NT2/D1 (cell line): ENCODE data around the gene TTC34.

Source experiments
- SUZ12 ChIP-seq: IDR thresholded peaks from 2 replicates; pipeline ENCODE4 v1.6.1; 2011; ENCODE audit not compliant: insufficient read length, insufficient read depth; ENCODE audit errors: extremely low read depth
- YY1 ChIP-seq: IDR thresholded peaks from 2 replicates; pipeline ENCODE4 v1.6.1; 2011; ENCODE audit not compliant: insufficient read length, insufficient read depth
- ZNF274 ChIP-seq: IDR thresholded peaks from 2 replicates; pipeline ENCODE4 v1.6.1; 2011; ENCODE audit warnings: mild to moderate bottlenecking, low read depth, low read length

DNA sequence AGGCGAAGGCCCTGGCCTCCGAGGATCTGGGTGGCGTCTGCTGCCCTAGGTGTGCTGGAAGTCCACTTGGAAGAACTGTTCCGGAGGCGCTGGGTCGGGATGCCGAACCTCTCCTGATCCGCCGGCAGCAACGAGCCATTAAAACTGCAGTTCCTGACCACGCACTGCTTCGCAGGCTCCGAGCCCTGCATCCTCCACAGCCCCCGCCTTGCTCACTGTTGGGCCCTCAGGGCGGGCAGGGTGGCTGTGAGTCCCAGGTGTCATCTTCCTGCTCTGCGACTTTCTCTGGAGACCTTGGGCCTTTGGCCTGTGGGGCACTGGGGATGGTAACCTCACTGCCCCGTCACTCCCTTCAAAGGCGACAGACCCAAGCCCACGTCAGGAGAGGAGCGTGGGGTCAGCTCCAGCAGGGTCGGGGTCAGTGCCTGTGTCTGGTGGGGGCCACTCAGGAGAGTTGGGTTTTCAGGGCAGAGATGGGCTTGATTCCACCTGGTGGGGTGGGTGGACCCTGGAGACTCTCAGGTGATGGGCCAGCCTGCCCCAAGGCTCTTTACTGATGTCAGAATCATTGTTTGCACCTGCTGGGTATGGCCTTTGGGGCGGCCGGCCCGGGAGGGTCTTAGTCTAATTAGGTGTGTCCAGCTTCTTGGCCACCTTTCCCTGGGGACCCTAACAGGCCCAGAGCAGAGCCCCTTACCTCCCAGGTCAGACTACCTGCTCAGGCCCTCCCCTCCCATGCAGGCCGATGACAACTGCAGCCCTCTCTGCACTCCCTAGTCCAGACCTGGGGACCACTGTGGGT, 211.9 kb downstream of the TTC34 start:
- TF ChIP-seq ZNF274 (no peak), YY1 (no peak), SUZ12 (no peak)
